PC-9 (cell line): ENCODE results near the gene COMMD1. TPM values are rescaled to one million over a fixed set of nuclear protein-coding genes. Genes with fewer than 3 reads are reported as not detected.

Experiments used
- BruUV-seq: library from RNA; stranded (reverse); fragments of 400-500 nt; replicated peaks from 2 replicates; lab custom pipeline; 2021; lab: Mats Ljungman, UMichigan
- CTCF ChIA-PET: fragments of 300-600 bp; sonication (Branson Sonifier 250); formaldehyde crosslinking; loops from one replicate; lab custom pipeline; 2022; ENCODE audit warnings: antibody characterized with exemption; lab: Charles Lee
- POLR2A ChIA-PET: fragments of 300-600 bp; sonication (Branson Sonifier 250); formaldehyde crosslinking; loops from one replicate; lab custom pipeline; 2022; ENCODE audit warnings: antibody characterized with exemption; ENCODE audit not compliant: unreplicated experiment; lab: Charles Lee
- DNase-seq, 2 experiments: peaks; one replicate each; pipeline versions ENCODE4 v3.0.0 to v3.0.0-alpha.2; 2015 to 2022; ENCODE audit warnings: mixed read lengths in 1 of 2
- H2AFZ ChIP-seq: fragments of 200-600 bp; sonication (generic); 2 replicates; pipeline ENCODE4 v1.8.1; 2017; ENCODE audit warnings: antibody characterized with exemption
- H3F3A ChIP-seq: fragments of 200-600 bp; sonication (generic); 2 replicates; pipeline ENCODE4 v1.8.1; 2017; ENCODE audit warnings: antibody characterized with exemption, mild to moderate bottlenecking, low read depth; ENCODE audit not compliant: insufficient read depth
- H3K27ac ChIP-seq: fragments of 200-600 bp; sonication (generic); 2 replicates; pipeline ENCODE4 v1.6.1; 2016; ENCODE audit warnings: mixed run types
- H3K27me3 ChIP-seq: fragments of 200-600 bp; sonication (generic); 2 replicates; pipeline ENCODE4 v1.6.1; 2016; ENCODE audit warnings: low read depth, mixed run types; ENCODE audit not compliant: insufficient read depth
- H3K36me3 ChIP-seq: fragments of 200-600 bp; sonication (generic); 2 replicates; pipeline ENCODE4 v1.6.1; 2016; ENCODE audit warnings: low read depth, mixed run types
- H3K4me1 ChIP-seq: fragments of 200-600 bp; sonication (generic); replicated peaks from 2 replicates; pipeline ENCODE4 v1.6.1; 2016; ENCODE audit warnings: mixed run types; ENCODE audit not compliant: insufficient read depth
- H3K4me2 ChIP-seq: fragments of 200-600 bp; sonication (generic); 2 replicates; pipeline ENCODE4 v1.6.1; 2017; ENCODE audit warnings: mixed run types
- H3K4me3 ChIP-seq: fragments of 200-600 bp; sonication (generic); 2 replicates; pipeline ENCODE4 v1.6.1; 2016; ENCODE audit warnings: mixed run types
- H3K79me2 ChIP-seq: fragments of 200-600 bp; sonication (generic); 2 replicates; pipeline ENCODE4 v1.6.1; 2017; ENCODE audit warnings: low read depth, mixed run types
- H3K9me2 ChIP-seq: fragments of 200-600 bp; sonication (generic); 2 replicates; pipeline ENCODE4 v1.8.1; 2017; ENCODE audit warnings: mild to moderate bottlenecking; ENCODE audit not compliant: insufficient read depth
- H3K9me3 ChIP-seq: fragments of 200-600 bp; sonication (generic); 2 replicates; pipeline ENCODE4 v1.8.1; 2016; ENCODE audit warnings: low read depth; ENCODE audit not compliant: insufficient read depth
- H4K20me1 ChIP-seq: fragments of 200-600 bp; sonication (generic); 2 replicates; pipeline ENCODE4 v1.8.1; 2017; ENCODE audit not compliant: insufficient read depth
- EZH2 ChIP-seq: fragments of 200-600 bp; sonication (generic); IDR thresholded peaks from 2 replicates; pipeline ENCODE4 v1.8.0; 2017; ENCODE audit warnings: antibody characterized with exemption, low read depth
- intact Hi-C: fragments of 100-400 bp; cut with micrococcal nuclease; formaldehyde crosslinking; loops from one replicate; pipeline ENCODE4 v1.10.0; 2022; ENCODE audit not compliant: unreplicated experiment
- total RNA-seq: library from RNA; stranded (reverse); gene quantifications from 2 replicates; pipeline ENCODE4 v1.2.3, GENCODE V29; 2021
- TF ChIP-seq, protein P1 (sequence below): fragments of 200-600 bp; sonication (generic); conservative IDR thresholded peaks from 2 replicates; pipeline ENCODE4 v1.6.1; 2017; ENCODE audit warnings: mixed run types, antibody characterized with exemption, mild to moderate bottlenecking, moderate library complexity

Gene COMMD1
- total RNA-seq, 1 experiment from 2014 or later, result 16.3 TPM

GRCh38 chr2:62181843-62182242 is 276.4 kb downstream of the COMMD1 start:
- TF ChIP-seq, protein P1, sequence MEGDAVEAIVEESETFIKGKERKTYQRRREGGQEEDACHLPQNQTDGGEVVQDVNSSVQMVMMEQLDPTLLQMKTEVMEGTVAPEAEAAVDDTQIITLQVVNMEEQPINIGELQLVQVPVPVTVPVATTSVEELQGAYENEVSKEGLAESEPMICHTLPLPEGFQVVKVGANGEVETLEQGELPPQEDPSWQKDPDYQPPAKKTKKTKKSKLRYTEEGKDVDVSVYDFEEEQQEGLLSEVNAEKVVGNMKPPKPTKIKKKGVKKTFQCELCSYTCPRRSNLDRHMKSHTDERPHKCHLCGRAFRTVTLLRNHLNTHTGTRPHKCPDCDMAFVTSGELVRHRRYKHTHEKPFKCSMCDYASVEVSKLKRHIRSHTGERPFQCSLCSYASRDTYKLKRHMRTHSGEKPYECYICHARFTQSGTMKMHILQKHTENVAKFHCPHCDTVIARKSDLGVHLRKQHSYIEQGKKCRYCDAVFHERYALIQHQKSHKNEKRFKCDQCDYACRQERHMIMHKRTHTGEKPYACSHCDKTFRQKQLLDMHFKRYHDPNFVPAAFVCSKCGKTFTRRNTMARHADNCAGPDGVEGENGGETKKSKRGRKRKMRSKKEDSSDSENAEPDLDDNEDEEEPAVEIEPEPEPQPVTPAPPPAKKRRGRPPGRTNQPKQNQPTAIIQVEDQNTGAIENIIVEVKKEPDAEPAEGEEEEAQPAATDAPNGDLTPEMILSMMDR, result no peak
- TF ChIP-seq EZH2, result no peak
- ChIA-PET CTCF (no interaction called here), POLR2A (no interaction called here)
- Histone ChIP-seq H3K4me2 (no peak overlapping the region), H4K20me1 (no peaks in the 10 kb centered on the region), H3K9me2 (no peaks in the 10 kb centered on the region), H3K27ac (no peak overlapping the region), H3K79me2 (no peaks in the 10 kb centered on the region), H3F3A (no peaks in the 10 kb centered on the region), H2AFZ (no peak overlapping the region), H3K9me3 (no peaks in the 10 kb centered on the region), H3K36me3 (no peaks in the 10 kb centered on the region), H3K4me1 (no peaks in the 10 kb centered on the region), H3K27me3 (no peaks in the 10 kb centered on the region), H3K4me3 (no peak overlapping the region)
- no peak for DNase-seq
- no TSS peak for BruUV-seq
- intact Hi-C loops, result no loop called here

GRCh38 chr2:62184512-62185230 is 279.2 kb downstream of the COMMD1 start:
- POLR2A ChIA-PET, result interaction anchor here (0.6 kb wide), 1 partner anchor 300 kb away, joined by 7 read pairs; no protein-coding TSS in a partner anchor

More at GRCh38 chr2:62184512-62185230, 279.2 kb downstream of the COMMD1 start:
- no peak overlapping the region for H3K4me2 ChIP-seq
- H3K36me3 ChIP-seq, result no peaks in the 10 kb centered on the region
- no TSS peak for BruUV-seq
- no peaks in the 10 kb centered on the region for H3K79me2 ChIP-seq
- intact Hi-C loops, result no loop called here
- H3K27me3 ChIP-seq, result no peaks in the 10 kb centered on the region
- no peak overlapping the region for H3K4me3 ChIP-seq
- no peak for DNase-seq
- no peaks in the 10 kb centered on the region for H3F3A ChIP-seq
- H3K9me3 ChIP-seq, result no peaks in the 10 kb centered on the region
- H2AFZ ChIP-seq, result no peak overlapping the region
- H3K9me2 ChIP-seq, result no peaks in the 10 kb centered on the region
- CTCF ChIA-PET, result no interaction called here
- no peak for TF ChIP-seq EZH2
- TF ChIP-seq, protein P1, result no peak
- no peak overlapping the region for H3K27ac ChIP-seq
- no peaks in the 10 kb centered on the region for H3K4me1 ChIP-seq
- no peaks in the 10 kb centered on the region for H4K20me1 ChIP-seq

Other genes starting within 250 kb of the COMMD1 start
- 8.4 and 12.2 TPM in 2 replicates for gene FAM161A, start 51.6 kb upstream of the COMMD1 start, total RNA-seq
- 265 and 350 TPM in 2 replicates for gene CCT4, start 17.0 kb upstream of the COMMD1 start, total RNA-seq